Ureter (tissue), 1 donor: ENCODE results near the gene GALK1. TPM values are rescaled to one million over a fixed set of nuclear protein-coding genes. Genes with fewer than 3 reads are reported as not detected.

ENCODE experiments used
- DNase-seq: peaks from one replicate; pipeline ENCODE4 v3.0.0-alpha.2; 2020; ENCODE audit warnings: low spot score
- total RNA-seq: library from RNA; stranded (reverse); gene quantifications from one replicate; pipeline ENCODE4 v1.2.4, GENCODE V29; 2023
- donor health status: DM: yes; HTN: yes; CAD: no.

GALK1 gene
- total RNA-seq, 1 donor from 2014 or later = 24.2 TPM

GRCh38 chr17:75724016-75725003 lies 40.7 kb downstream of the GALK1 start:
- DNase-seq = no peak

- DNase-seq = peak; percentile 86
Observed at GRCh38 chr17:75723171-75723930, 41.6 kb downstream of the GALK1 start.

DNA sequence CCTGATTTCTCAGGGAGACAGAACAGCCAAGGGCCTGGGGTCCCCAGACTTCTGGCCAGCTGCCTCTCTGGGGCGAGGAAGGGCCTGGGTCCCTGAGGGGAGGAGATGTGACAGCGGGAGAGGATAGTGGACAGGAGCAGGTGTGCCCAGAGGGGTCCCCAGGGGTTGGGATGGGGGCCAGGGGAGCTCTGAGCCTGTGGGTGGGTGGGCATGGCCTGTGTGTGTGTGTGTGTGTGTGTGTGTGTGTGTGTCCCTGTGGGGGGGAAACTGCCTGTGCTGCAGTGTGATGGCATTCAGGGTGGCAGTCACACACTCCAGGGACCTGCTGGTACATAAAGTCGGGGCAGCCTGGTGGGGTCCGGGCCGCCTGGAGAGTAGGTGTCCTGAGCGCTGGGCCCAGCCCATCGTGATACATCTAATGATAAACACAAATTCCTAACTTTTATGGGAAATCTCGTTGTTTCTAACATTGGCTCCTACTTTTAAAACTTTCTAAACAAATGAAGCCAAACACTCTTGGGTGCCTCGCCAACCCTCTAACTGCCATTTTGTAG lies 42.4 kb downstream of the GALK1 start:
- DNase-seq = no peak

DNA sequence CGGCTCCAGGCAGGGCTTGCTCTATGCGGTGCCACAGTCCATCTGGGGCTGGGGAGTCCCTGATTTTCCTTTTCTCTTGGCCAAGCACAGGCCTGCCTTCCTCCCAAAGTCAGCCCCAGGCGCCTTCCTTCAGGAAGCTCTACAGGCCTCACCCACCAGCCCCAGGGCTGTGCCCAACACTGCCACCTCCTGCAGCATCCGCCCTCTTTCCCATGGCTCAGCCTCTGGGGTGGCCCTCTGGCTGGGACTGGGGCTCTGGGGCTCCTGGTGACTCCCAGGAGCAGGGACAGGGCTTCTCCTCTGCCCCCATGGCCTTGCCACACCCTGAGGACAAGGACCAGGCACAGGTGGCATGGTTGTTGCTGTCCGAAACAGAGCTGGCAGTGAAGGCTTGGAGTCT lies 42.9 kb downstream of the GALK1 start:
- DNase-seq = peak; percentile 69

- DNase-seq = no peak
Observed at GRCh38 chr17:75721463-75722011, 43.5 kb downstream of the GALK1 start.

- DNase-seq = peak; percentile 76
Observed at GRCh38 chr17:75720656-75721462, 44.1 kb downstream of the GALK1 start, which contains the start of gene ITGB4. Gene ITGB4, plus strand, starts transcription at chr17:75721459. Its CDS starts 3,245 bp downstream, at chr17:75724704.

DNA sequence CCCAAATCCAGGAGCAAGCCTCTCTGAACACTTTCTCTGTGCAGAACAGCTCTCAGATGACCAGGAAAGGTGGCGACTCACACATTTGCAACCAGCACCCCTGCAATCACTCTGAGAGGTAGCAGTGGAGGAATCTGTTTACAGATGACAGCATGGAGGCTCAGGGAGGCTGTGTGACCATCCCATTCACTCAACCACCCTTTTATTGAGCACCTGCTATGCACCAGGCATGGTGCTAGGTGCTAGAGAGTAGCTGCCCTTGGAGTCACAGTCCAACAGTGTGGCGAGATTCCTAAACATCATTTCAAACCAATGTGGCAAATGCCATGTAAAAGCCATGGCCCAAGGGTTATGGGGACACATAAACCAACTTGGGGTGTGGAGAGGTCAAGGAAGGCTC lies 45.3 kb downstream of the GALK1 start:
- no peak for DNase-seq

- no peak for DNase-seq
Observed at GRCh38 chr17:75712446-75712845, 52.5 kb downstream of the GALK1 start.

Other genes with a start within 250 kb of the GALK1 start
- 60.8 TPM for gene CASKIN2, start 249.7 kb downstream of the GALK1 start, total RNA-seq
- gene TSEN54, start 248.7 kb downstream of the GALK1 start, total RNA-seq = 25.1 TPM
- 94.0 TPM for gene LLGL2, start 239.5 kb downstream of the GALK1 start, total RNA-seq
- gene MYO15B, start 177.4 kb downstream of the GALK1 start, total RNA-seq = 267 TPM
- 9.5 TPM for gene SMIM5, start 131.8 kb downstream of the GALK1 start, total RNA-seq
- gene RECQL5, start 98.0 kb downstream of the GALK1 start, total RNA-seq = 91.1 TPM
- 106 TPM for gene SAP30BP, start 97.9 kb downstream of the GALK1 start, total RNA-seq
- gene ITGB4, start 43.7 kb downstream of the GALK1 start, total RNA-seq = 303 TPM
- gene UNK, start 19.6 kb upstream of the GALK1 start, total RNA-seq = 49.2 TPM
- 75.3 TPM for gene UNC13D, start 79.2 kb upstream of the GALK1 start, total RNA-seq
- 104 TPM for gene WBP2, start 90.1 kb upstream of the GALK1 start, total RNA-seq
- gene TRIM47, start 113.4 kb upstream of the GALK1 start, total RNA-seq = 44.9 TPM
- gene TRIM65, start 131.8 kb upstream of the GALK1 start, total RNA-seq = 16.2 TPM
- 101 TPM for gene MRPL38, start 139.7 kb upstream of the GALK1 start, total RNA-seq
- gene FBF1, start 175.8 kb upstream of the GALK1 start, total RNA-seq = 19.5 TPM
- 119 TPM for gene ACOX1, start 214.0 kb upstream of the GALK1 start, total RNA-seq
- gene TEN1, start 214.0 kb upstream of the GALK1 start, total RNA-seq = 23.6 TPM
- gene CDK3, start 235.7 kb upstream of the GALK1 start, total RNA-seq = 10.7 TPM